ENCODE results near the gene PRR13.

GRCh38 chr12:53454707-53455106 lies 13.2 kb downstream of the PRR13 start:
- TF ChIP-seq POLR2AphosphoS5 (IDR thresholded peaks at IDR 0.05; ENCODE audit: low read depth, low read length), result 0 out of 2 replicates have a peak, but pooled peaks have one; percentile 34
- peak; percentile 48; the same call in 1 of the 2 replicates for TF ChIP-seq POLR2A (IDR thresholded peaks at IDR 0.05; ENCODE audit: low read depth, low read length)

Data from GM12891 (cell line).